ENCODE measurements around the gene LHB. TPM values are rescaled to one million over a fixed set of nuclear protein-coding genes. Genes with fewer than 3 reads are reported as not detected.

The LHB gene
- total and polyA plus RNA-seq, 8 donors, result 0.31 to 0.57 TPM; not detected in 6

DNA sequence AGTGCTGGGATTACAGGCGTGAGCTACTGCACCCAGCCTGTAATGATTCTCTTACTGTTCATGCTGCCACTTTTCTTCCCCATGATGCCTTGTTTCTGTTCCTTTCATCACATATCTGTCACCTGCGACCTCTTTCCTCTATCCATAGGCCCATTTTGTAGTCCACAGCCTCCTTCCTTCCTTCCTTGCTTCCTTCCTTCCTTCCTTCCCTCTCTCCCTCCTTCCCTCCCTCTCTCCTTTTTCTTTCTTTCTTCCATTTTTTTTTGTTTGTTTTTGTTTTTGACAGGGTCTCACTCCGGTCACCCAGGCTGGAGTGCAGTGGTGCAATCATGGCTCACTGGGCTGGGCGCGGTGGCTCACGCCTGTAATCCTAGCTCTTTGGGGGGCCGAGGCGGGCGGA, 28.0 kb downstream of the LHB start:
- ATAC-seq, result no peak
- H3K4me1 ChIP-seq, result peaks cover 9 to 30% of the 10 kb centered on the region in 2 donors
- H3K27ac ChIP-seq, result no peak overlapping the region
- TF ChIP-seq, protein P1, sequence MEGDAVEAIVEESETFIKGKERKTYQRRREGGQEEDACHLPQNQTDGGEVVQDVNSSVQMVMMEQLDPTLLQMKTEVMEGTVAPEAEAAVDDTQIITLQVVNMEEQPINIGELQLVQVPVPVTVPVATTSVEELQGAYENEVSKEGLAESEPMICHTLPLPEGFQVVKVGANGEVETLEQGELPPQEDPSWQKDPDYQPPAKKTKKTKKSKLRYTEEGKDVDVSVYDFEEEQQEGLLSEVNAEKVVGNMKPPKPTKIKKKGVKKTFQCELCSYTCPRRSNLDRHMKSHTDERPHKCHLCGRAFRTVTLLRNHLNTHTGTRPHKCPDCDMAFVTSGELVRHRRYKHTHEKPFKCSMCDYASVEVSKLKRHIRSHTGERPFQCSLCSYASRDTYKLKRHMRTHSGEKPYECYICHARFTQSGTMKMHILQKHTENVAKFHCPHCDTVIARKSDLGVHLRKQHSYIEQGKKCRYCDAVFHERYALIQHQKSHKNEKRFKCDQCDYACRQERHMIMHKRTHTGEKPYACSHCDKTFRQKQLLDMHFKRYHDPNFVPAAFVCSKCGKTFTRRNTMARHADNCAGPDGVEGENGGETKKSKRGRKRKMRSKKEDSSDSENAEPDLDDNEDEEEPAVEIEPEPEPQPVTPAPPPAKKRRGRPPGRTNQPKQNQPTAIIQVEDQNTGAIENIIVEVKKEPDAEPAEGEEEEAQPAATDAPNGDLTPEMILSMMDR (IDR thresholded peaks at IDR 0.05), result no peak
- H3K36me3 ChIP-seq, result peaks cover 0 to 68% of the 10 kb centered on the region in 2 donors
- no peak overlapping the region for H3K4me3 ChIP-seq
- intact Hi-C loops (cut with DNase I), result no loop called here
- H3K27me3 ChIP-seq, result no peaks in the 10 kb centered on the region
- no peaks in the 10 kb centered on the region for H3K9me3 ChIP-seq
- no peak for DNase-seq

DNA sequence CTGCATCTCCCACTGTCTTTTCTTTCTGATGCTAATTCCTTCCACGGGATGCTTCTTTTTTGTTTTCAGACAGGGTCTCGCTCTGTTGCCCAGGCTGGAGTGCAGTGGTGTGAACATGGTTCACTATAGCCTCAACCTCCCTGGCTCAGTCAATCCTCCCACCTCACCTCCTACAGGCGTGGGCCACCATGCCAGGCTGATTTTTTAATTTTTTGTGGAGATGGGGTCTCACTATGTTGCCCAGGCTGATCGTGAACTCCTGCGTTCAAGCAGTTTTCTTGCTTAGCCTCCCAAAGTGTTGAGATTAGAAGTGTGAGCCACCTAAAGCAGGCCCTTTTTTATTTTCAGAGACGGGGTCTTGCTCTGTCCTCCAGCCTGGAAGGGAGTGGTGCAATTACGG, 28.6 kb downstream of the LHB start:
- Histone ChIP-seq H3K4me1 (peaks cover 9 to 30% of the 10 kb centered on the region in 2 donors), H3K4me3 (no peak overlapping the region), H3K27me3 (no peaks in the 10 kb centered on the region), H3K9me3 (no peaks in the 10 kb centered on the region), H3K27ac (no peak overlapping the region), H3K36me3 (peaks cover 0 to 74% of the 10 kb centered on the region in 2 donors)
- DNase-seq (no peak), ATAC-seq (no peak)
- intact Hi-C loops (cut with DNase I), result no loop called here
- TF ChIP-seq, protein P1 (IDR thresholded peaks at IDR 0.05), result no peak

DNA sequence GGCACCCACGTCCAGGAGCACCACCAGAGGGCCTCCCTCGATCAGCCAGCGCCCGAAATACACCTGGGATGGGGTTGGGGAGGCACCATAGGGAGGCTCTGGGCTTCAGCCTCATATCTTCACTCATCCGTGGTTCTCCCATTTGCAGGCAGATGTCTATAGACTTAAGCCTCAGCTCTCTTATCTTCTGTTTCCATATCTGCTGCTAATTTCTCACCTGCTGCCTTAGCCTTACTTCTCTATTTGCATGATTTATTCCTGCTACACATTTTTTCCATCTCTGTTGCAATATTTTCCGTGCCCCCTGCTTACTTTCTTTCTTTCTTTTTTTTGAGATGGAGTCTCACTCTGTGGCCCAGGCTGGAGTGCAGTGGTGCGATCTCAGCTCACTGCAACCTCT, 29.6 kb downstream of the LHB start:
- H3K27ac ChIP-seq, result no peak overlapping the region
- intact Hi-C loops (cut with DNase I), result no loop called here
- no peak for ATAC-seq
- no peak overlapping the region for H3K4me3 ChIP-seq
- H3K4me1 ChIP-seq, result peaks cover 9 to 25% of the 10 kb centered on the region in 2 donors
- DNase-seq, result no peak
- TF ChIP-seq, protein P1 (IDR thresholded peaks at IDR 0.05), result no peak
- no peaks in the 10 kb centered on the region for H3K27me3 ChIP-seq
- H3K36me3 ChIP-seq, result peaks cover 0 to 83% of the 10 kb centered on the region in 2 donors
- H3K9me3 ChIP-seq, result no peaks in the 10 kb centered on the region

DNA sequence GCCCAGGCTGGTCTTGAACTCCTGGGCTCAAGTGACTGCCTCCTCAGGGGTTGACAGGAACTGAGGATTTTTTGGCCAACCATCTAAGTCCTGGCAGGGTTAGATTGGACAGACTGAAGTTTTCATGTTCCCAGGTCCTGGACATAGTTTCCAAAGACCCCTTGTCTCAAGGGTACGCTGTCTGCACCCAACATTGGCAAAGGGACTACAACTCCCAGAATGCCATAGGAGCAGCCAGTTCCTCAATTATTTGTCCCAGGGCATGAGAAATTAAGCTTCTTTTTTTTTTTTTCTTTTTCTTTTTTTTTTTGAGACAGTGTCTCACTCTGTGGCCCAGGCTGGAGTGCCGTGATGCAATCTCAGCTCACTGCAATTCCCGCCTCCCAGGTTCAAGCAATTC, 30.7 kb downstream of the LHB start:
- intact Hi-C loops (cut with DNase I), result no loop called here
- Histone ChIP-seq H3K9me3 (no peaks in the 10 kb centered on the region), H3K4me3 (no peak overlapping the region), H3K36me3 (peaks cover 0 to 94% of the 10 kb centered on the region in 2 donors), H3K4me1 (peaks cover 2 to 14% of the 10 kb centered on the region in 2 donors), H3K27ac (no peak overlapping the region), H3K27me3 (no peaks in the 10 kb centered on the region)
- DNase-seq, result no peak
- no peak for ATAC-seq
- TF ChIP-seq, protein P1 (IDR thresholded peaks at IDR 0.05), result no peak

DNA sequence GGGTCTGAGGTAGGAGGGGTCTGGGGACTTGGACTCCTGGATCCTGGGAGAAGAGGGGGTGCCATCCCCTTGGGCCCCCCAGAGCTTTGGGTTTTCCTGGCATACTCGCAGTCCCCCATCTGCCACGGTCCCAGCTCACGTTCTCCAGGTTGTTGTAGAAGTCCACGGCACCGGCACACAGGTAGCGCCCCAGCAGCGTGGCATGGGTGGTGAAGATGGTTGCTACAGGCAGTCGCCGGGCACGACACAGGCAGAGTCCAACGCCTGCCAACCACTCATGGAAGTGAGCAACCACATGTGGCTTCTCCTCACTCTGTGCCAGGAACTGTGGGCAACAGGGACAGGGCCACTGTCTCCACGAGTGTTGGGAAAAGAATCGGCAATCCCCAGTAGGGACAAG, 31.2 kb downstream of the LHB start:
- Histone ChIP-seq H3K4me3 (no peak overlapping the region), H3K9me3 (no peaks in the 10 kb centered on the region), H3K36me3 (peaks cover 0 to 97% of the 10 kb centered on the region in 2 donors), H3K27me3 (no peaks in the 10 kb centered on the region), H3K27ac (no peak overlapping the region), H3K4me1 (peaks cover 0 to 9% of the 10 kb centered on the region in 2 donors)
- intact Hi-C loops (cut with DNase I), result no loop called here
- TF ChIP-seq, protein P1 (IDR thresholded peaks at IDR 0.05), result no peak
- DNase-seq (no peak), ATAC-seq (no peak)

All from left lung (tissue), 10 donors.